Stimulated activated CD8-positive, alpha-beta memory T cell treated with anti-CD3 and anti-CD28 coated beads, Interleukin-15, amount 100 ng/mL, for 48 hours (primary cell): Measurements from ENCODE around the gene UBE2J2.
A peak's percentile ranks its signal among the peaks of the same experiment; 100 is the strongest.

Source experiments
- DNase-seq, 2 donors: peaks; one replicate each; pipeline ENCODE4 v3.0.0-alpha.2; 2020; ENCODE audit warnings: low read depth in 2 of 2

The UBE2J2 gene

GRCh38 chr1:1211541-1212441 is 61.9 kb downstream of the UBE2J2 start:
- no peak for DNase-seq

DNA sequence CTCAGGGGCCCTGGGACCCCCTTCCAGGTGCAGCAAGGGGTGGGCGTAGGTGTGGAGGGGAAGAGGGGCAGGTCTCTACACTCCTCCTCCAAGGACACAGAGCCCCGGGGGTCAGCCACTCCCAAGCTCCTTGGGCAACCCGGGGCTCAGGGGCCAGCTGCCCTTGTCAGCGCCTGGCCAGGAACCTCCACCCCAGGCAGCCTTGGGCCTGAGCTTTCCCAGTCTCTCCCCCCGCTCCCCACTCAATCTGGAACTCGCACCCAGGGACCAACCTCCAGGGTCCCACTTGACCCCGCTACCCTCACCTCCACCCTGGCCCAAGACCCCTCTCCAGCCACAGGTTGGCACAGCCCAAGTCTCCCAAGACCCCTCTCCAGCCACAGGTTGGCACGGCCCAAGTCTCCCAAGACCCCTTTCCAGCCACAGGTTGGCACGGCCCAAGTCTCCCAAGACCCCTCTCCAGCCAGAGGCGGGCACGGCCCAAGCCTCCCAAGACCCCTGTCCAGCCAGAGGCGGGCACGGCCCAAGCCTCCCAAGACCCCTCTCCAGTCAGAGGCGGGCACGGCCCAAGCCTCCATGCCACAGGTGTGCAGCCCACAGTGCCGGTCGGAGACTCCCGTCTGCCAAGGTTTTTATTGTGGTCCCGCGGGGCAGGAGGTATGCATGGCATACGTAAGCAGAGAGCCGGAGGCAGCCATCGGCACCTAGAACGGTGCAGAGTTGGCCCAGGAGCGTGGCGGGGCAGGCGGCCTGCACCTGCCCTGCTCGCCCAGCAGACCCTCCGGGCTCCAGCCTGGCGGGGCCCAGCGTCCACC is 62.7 kb downstream of the UBE2J2 start:
- no peak for DNase-seq

DNA sequence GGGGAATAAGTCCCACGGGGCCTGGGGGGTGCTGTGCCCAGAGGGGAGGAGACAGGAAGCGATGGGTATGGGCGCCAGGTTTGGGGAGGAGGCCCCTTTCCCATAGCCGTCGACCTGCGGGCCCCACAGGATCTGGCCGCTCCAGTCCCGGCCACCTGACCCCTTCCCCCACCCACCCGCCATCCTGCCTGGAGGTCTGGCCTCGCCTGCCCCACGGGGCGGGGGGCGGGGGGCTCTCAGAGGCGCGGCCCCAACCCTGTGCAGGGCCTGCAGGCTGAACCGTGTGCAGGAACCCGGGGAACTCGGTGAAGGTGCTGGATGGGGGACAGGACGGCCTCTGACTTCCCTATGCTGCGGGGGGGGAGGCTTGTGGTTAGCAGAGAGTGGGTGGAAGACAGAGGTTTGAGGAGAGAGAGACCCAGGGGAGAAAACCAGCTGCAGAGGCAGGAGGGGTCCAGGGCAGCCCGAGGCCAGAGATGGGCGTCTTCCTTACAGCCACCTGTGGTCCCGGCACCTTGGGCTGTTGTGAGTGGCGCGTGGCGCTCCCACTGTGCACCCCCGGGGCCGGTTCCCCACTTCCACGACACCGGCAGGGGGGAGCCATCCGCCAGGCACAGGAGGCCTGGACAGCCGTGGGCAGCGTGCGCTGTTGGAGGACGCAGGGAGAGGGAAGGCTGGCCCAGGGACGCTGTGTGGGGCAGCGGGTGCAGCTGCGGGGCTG is 64.8 kb downstream of the UBE2J2 start:
- peak; percentile 36 to 49 for DNase-seq

- DNase-seq: no peak
These were observed 66.1 kb downstream of the UBE2J2 start for GRCh38 chr1:1207571-1207892.

DNA sequence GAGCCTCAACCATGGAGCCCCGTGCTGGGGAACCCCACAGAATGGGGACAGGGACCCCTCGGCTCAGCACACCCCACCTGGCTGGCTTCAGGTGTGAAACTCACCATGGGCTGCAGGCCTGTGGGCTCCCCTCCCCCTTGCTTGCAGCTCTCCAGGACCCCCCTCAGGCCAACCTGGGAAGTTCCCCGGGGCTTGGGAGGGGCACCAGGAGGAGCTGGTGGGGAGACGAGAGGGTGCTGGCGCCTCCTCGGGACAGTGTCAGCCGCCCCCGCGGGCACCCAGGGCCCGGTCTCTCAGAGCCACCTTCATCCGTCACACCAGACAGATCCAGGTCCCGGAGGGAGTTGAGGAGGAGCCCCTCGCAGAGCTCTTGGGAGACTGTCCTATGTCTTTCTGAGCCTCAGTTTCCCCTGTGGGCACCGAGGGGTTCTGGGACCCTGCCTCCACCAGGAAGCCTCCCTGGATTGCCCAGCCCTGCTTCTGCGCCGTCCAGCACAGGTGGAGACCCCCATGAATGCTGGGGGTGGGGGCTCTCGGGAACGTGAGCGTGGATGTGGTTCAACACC is 66.6 kb downstream of the UBE2J2 start:
- no peak for DNase-seq

GRCh38 chr1:1206376-1206965 is 67.2 kb downstream of the UBE2J2 start, which contains the start of gene TNFRSF18:
Gene TNFRSF18, minus strand, starts transcription at chr1:1206592. Its CDS starts 21 bp downstream, at chr1:1206571.
- DNase-seq: peak; percentile 35 to 43

DNA sequence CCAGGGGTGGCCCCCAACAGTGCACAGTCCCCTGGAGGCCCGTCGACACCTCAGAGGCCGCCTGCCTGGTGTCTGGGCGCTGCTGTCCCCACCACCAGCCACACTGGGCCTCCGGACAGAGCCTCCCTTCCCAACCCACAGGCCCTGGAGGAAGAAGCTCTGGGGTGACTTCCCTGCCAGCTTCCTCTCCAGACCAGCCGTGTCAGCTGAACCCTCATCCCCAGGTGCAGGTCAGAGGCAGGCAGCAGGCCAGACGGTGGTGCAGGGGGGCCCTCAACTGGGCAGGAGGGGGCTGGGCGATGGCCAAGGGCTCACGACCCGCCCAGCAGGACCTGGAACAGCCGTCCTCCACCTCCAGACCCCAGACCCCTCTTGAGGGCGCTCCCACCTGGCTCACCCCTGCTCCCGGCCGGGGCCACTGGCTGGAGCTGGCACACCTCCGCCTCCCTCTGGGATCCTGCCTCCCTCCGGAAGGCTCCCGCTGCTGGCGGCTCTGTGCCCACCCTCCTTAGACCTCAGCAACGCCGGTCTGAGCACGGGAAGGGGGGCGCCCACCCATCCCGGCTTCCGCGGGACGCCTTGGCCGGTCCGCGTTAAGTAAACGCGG is 67.8 kb downstream of the UBE2J2 start:
- DNase-seq: no peak

- DNase-seq: no peak
These were observed 68.5 kb downstream of the UBE2J2 start for GRCh38 chr1:1204998-1205768.

- no peak for DNase-seq
These were observed 69.2 kb downstream of the UBE2J2 start for GRCh38 chr1:1204425-1204920.
